NCI-H345 (cell line): Measurements from ENCODE around the gene MOSMO.
"Not testable (repeated sequence)": the region's sequence is repeated elsewhere in the genome, so short reads cannot be mapped to it uniquely, and the experiment has no call there.

ENCODE experiments used
- DNase-seq: peaks from one replicate; lab custom pipeline; 2025; lab: John Stamatoyannopoulos, UW

MOSMO gene

GRCh38 chr16:22003195-22003594, 4.7 kb upstream of the MOSMO start:
- no peak for DNase-seq

DNA sequence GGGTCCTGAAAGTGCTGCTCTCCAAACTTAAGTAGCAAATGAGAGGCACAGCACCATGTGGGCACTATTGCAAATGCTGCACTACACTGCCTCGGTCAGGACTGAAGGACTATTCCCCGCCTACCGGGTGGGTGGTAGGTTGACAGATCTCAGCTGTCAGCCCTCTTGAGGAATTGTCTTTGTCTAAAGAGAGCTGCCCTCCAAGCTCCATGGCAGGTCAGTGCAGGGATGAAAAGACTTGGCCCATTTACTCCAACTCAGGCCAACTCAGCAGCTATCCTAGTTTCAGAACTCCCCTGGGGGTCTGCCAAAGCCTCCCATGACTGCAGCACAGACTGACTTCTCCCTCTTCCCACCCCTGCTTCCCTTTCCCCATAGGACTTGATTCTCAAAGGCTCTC, 3.6 kb upstream of the MOSMO start:
- no peak for DNase-seq

DNA sequence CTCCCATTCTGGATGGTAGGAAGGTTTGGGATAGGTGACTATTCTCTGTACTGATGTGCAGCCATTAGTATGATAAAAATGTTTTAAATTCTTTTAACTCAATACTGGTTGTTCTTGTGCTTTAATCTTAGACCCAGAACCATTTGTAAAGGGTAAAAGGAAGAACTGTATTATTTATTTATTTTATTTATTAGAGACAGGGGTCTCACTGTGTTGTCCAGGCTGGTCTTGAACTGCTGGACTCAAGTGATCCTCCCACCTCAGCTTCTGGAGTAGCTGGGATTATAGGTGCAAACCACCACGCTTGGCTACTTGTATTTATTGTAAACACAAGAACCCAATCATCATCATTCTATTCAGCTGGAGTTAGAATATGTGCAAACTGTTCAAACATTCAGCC, 2.2 kb upstream of the MOSMO start:
- DNase-seq, result no peak

DNA sequence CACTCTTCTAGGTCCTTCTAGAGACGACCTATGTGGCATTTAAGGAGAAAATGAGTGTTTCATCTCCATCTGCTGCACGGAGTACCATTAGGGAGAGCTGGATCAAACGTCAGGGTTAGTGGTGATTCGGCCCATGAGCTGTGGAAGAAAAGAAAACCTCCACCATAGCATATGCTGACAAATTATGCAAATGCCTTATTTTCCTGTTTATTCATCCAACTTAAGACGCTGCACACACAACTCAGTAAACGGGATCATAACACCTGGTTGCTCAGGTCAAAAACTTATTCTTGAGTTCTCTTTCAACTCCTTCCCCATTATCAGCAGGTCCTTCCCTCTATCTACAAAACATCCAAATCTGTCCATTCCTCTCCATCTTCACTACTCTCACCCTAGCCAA, 1.3 kb upstream of the MOSMO start:
- DNase-seq, result no peak

DNA sequence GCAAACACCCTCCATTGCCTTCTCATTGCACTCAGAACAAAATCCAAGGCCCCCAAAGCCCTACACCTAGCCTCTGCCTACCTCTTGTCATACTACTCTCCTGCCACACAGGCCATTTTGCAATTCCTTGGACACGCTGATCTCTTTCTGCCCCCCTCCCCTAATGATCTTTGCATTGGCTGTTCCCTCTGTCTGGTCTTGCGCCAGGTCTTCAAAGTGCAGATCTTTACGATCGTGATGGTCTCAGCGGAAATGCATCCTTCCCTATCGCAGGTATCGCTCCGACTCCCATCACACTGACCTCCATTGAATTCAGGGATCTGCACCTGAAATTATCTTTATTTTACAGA, 777 bp upstream of the MOSMO start:
- DNase-seq, result no peak

- DNase-seq, result no peak
These were observed 526 bp downstream of the MOSMO start for GRCh38 chr16:22008215-22009059.

- DNase-seq, result no peak
These were observed 3.0 kb downstream of the MOSMO start for GRCh38 chr16:22010902-22011301.

GRCh38 chr16:22012241-22012640, 4.3 kb downstream of the MOSMO start:
- DNase-seq, result no peak

DNA sequence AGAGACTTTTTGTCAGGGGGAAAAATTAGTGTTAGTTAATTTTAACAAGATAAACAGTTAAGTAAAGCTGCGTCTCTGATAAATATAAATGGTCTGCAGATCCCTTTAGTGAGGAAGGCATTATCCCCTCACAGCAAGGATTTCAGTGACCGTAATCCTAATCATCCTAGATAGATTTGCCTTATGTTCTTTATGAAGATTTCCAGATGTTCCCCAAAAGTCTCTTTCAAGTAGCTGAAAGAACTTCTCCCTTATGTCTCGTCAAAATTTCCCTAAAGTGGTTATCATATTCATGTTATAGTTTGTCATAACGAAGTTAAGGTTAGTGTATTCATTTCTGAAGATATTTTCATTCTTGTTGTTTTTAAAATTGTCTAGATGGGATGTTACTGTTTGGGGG, 5.6 kb downstream of the MOSMO start:
- no peak for DNase-seq

- DNase-seq, result no peak
These were observed 6.5 kb downstream of the MOSMO start for GRCh38 chr16:22014271-22014873.

GRCh38 chr16:22016927-22017326, 9.0 kb downstream of the MOSMO start:
- no peak for DNase-seq

- no peak for DNase-seq
These were observed 10.6 kb downstream of the MOSMO start for GRCh38 chr16:22018559-22018958.

DNA sequence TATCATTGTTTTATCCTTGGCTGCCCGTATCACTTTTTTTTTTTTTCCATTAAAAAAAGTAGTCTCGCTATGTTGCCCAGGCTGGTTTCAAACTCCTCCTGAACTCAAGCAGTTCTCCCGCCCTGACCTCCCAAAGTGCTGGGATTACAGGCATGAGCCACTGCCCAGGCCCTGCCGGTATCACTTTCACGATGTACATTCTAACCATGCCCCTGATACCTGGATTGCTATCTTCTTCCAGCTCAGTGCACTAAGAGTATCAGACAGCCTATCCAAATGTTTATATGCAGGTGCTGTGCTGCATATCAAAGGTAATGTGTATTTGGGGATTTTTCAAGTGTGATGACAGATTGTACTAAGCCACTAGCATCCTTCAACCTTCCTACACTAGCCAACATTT, 14.2 kb downstream of the MOSMO start:
- DNase-seq, result no peak

- DNase-seq, result no peak
These were observed 15.6 kb downstream of the MOSMO start for GRCh38 chr16:22023505-22023904.

GRCh38 chr16:22024785-22025184, 16.9 kb downstream of the MOSMO start:
- DNase-seq, result not testable (repeated sequence)

DNA sequence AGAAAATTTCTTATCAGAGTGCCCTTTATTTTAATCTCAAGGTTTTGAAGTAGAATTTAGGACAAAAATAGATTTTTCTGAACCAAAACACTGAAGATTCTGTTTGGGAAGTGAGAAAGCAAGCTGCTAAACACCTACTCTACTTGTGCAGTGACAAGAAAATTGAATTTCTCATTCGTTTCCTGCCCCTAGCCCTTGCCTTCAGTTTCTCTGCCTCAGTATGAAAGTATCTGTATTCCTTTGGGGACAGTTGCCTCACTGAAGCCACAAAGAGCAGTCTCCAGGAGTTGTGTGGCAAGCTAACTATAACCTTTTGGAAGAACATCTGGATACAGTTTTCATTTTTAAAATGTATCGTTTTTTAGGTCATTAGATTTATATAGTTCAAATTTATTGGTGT, 19.7 kb downstream of the MOSMO start:
- DNase-seq, result no peak

- no peak for DNase-seq
These were observed 21.7 kb downstream of the MOSMO start for GRCh38 chr16:22029632-22030031.

GRCh38 chr16:22030087-22030812, 22.3 kb downstream of the MOSMO start:
- DNase-seq, result no peak

GRCh38 chr16:22031483-22032083, 23.7 kb downstream of the MOSMO start:
- DNase-seq, result no peak

DNA sequence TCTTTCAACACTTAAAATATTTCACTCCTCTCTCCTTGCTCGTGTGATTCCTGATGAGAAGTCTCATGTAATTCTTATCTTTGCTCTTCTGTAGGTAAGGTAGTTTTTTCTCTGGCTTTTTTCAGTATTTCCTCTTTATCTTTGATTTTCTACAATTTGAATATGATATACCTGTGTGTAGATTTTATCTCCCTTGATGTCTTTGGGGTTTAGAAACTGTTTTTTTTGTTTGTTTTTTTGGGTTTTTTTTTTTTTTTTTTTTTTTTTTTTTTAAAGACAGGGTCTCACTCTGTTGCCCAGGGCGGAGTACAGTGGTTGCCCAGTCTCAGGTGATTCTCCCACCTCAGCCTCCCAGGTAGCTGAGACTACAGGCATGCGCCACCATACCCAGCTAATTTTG, 26.6 kb downstream of the MOSMO start:
- DNase-seq, result no peak

- DNase-seq, result no peak
These were observed 27.2 kb downstream of the MOSMO start for GRCh38 chr16:22035153-22035552.

- not testable (repeated sequence) for DNase-seq
These were observed 36.0 kb downstream of the MOSMO start for GRCh38 chr16:22043882-22044281.

- DNase-seq, result not testable (repeated sequence)
These were observed 38.0 kb downstream of the MOSMO start for GRCh38 chr16:22045888-22046287.
